H1 (cell line): ENCODE data around the gene CD68. TPM values are rescaled to one million over a fixed set of nuclear protein-coding genes. Genes with fewer than 3 reads are reported as not detected.

ENCODE experiments used
- CTCF ChIA-PET: fragments of 300-600 bp; sonication (Branson Sonifier 250); formaldehyde crosslinking; loops from one replicate; lab custom pipeline; 2021; ENCODE audit not compliant: partially characterized antibody; lab: Charles Lee
- POLR2A ChIA-PET: fragments of 300-600 bp; sonication (Branson Sonifier 250); formaldehyde crosslinking; loops from one replicate; lab custom pipeline; 2021; ENCODE audit warnings: inconsistent platforms; ENCODE audit not compliant: partially characterized antibody; lab: Charles Lee
- DNase-seq, 2 experiments: peaks; one replicate each; pipeline versions ENCODE4 v3.0.0 to v3.0.0-alpha.2; 2010 to 2022; ENCODE audit warnings: low spot score in 2 of 2, low read depth in 1 of 2, mixed read lengths in 1 of 2
- FAIRE-seq: peaks from 2 replicates; lab custom pipeline; 2011; peaks lifted over from hg19 to GRCh38; lab: Jason Lieb, UNC
- H2AFZ ChIP-seq: 2 replicates; pipeline ENCODE4 v1.8.1; 2012; ENCODE audit warnings: low read length, inconsistent platforms
- H2AK5ac ChIP-seq: 2 replicates; pipeline ENCODE4 v1.6.1; 2013; ENCODE audit warnings: low read depth, low read length
- H2BK120ac ChIP-seq: replicated peaks from 2 replicates; pipeline ENCODE3; 2013; ENCODE audit warnings: low read depth, low read length, inconsistent platforms
- H2BK12ac ChIP-seq: 2 replicates; pipeline ENCODE4 v1.6.1; 2013; ENCODE audit warnings: low read depth, low read length
- H2BK15ac ChIP-seq: 2 replicates; pipeline ENCODE4 v1.6.1; 2013; ENCODE audit warnings: low read length
- H2BK20ac ChIP-seq: 2 replicates; pipeline ENCODE4 v1.6.1; 2013; ENCODE audit warnings: low read length
- H2BK5ac ChIP-seq: 2 replicates; pipeline ENCODE4 v1.6.1; 2013; ENCODE audit warnings: low read depth, low read length
- H3K14ac ChIP-seq: 2 replicates; pipeline ENCODE4 v1.6.1; 2013; ENCODE audit warnings: inconsistent platforms; ENCODE audit not compliant: insufficient read length
- H3K18ac ChIP-seq: 2 replicates; pipeline ENCODE4 v1.6.1; 2013; ENCODE audit warnings: low read length; ENCODE audit errors: extremely low read depth
- H3K23ac ChIP-seq: 2 replicates; pipeline ENCODE4 v1.6.1; 2013; ENCODE audit warnings: inconsistent platforms; ENCODE audit not compliant: insufficient read length
- H3K23me2 ChIP-seq: 2 replicates; pipeline ENCODE4 v1.6.1; 2013; ENCODE audit warnings: low read depth, low read length
- H3K27ac ChIP-seq: 2 replicates; pipeline ENCODE4 v1.6.1; 2011; ENCODE audit warnings: low read depth, low read length, inconsistent platforms
- H3K27me3 ChIP-seq, 4 experiments: replicated peaks in 1 of 4; 1 replicate in 1 of 4; 2 replicates in 3 of 4; pipeline versions ENCODE4 v1.6.1 to v1.8.1; 2011 to 2013; ENCODE audit warnings: low read length in 3 of 4, mild to moderate bottlenecking in 3 of 4, inconsistent platforms in 2 of 4, mixed read lengths in 2 of 4, moderate library complexity in 1 of 4; ENCODE audit not compliant: control insufficient read depth in 3 of 4, insufficient read depth in 3 of 4; ENCODE audit errors: extremely low read depth in 1 of 4
- H3K36me3 ChIP-seq, 4 experiments: 2 replicates each; pipeline versions ENCODE4 v1.6.1 to v1.8.1; 2011 to 2013; ENCODE audit warnings: mild to moderate bottlenecking in 4 of 4, low read length in 3 of 4, moderate library complexity in 2 of 4, control low read depth in 1 of 4, inconsistent platforms in 1 of 4; ENCODE audit not compliant: insufficient read depth in 4 of 4, control insufficient read depth in 2 of 4
- H3K4ac ChIP-seq: replicated peaks from 2 replicates; pipeline ENCODE3; 2013; ENCODE audit warnings: low read length, low read depth, mixed read lengths, inconsistent platforms; ENCODE audit not compliant: insufficient read length
- H3K4me1 ChIP-seq, 4 experiments: replicated peaks in 1 of 4; 1 replicate in 1 of 4; 2 replicates in 3 of 4; pipeline versions ENCODE4 v1.6.1 to v1.8.1; 2011 to 2013; ENCODE audit warnings: low read length in 3 of 4, inconsistent platforms in 2 of 4, mixed read lengths in 1 of 4; ENCODE audit not compliant: insufficient read depth in 4 of 4, control insufficient read depth in 3 of 4
- H3K4me2 ChIP-seq, 2 experiments: 2 replicates each; pipeline versions ENCODE4 v1.6.1 to v1.8.1; 2011 to 2013; ENCODE audit warnings: low read depth in 2 of 2, low read length in 2 of 2, control low read depth in 1 of 2, inconsistent platforms in 1 of 2, mild to moderate bottlenecking in 1 of 2; ENCODE audit not compliant: insufficient read depth in 1 of 2
- H3K4me3 ChIP-seq, 4 experiments: fragments of 200-600, 300-600 bp in 1 of 4; sonication (generic), shearing (Covaris generic), sonication (Bioruptor Twin) in 1 of 4; 2 replicates each; pipeline versions ENCODE4 v1.5.1 to v1.8.1; 2011 to 2016; ENCODE audit warnings: low read length in 4 of 4, low read depth in 3 of 4, control low read depth in 2 of 4, inconsistent platforms in 2 of 4, mild to moderate bottlenecking in 2 of 4, mixed read lengths in 1 of 4, moderate library complexity in 1 of 4; ENCODE audit not compliant: insufficient read depth in 2 of 4; ENCODE audit errors: extremely low read depth in 1 of 4
- H3K56ac ChIP-seq: replicated peaks from 2 replicates; pipeline ENCODE3; 2013; ENCODE audit warnings: low read depth, mild to moderate bottlenecking, mixed read lengths, low read length, inconsistent platforms; ENCODE audit not compliant: insufficient read length
- H3K79me1 ChIP-seq: 2 replicates; pipeline ENCODE4 v1.6.1; 2013; ENCODE audit warnings: low read depth, low read length, control low read depth
- H3K79me2 ChIP-seq, 2 experiments: 2 replicates each; pipeline versions ENCODE4 v1.6.1 to v1.8.1; 2012 to 2013; ENCODE audit warnings: low read length in 2 of 2, mild to moderate bottlenecking in 2 of 2, inconsistent platforms in 1 of 2; ENCODE audit not compliant: insufficient read depth in 2 of 2, control insufficient read depth in 1 of 2
- H3K9ac ChIP-seq, 4 experiments: replicated peaks in 1 of 4; 1 replicate in 1 of 4; 2 replicates in 3 of 4; pipeline versions ENCODE4 v1.6.1 to v1.8.1; 2011 to 2013; ENCODE audit warnings: low read depth in 3 of 4, low read length in 3 of 4, control low read depth in 2 of 4, mild to moderate bottlenecking in 2 of 4, moderate library complexity in 2 of 4, inconsistent platforms in 1 of 4; ENCODE audit errors: extremely low read depth in 1 of 4
- H3K9me3 ChIP-seq, 2 experiments: 2 replicates each; pipeline versions ENCODE4 v1.6.1 to v1.8.1; 2012 to 2013; ENCODE audit warnings: mild to moderate bottlenecking in 2 of 2, moderate library complexity in 2 of 2, control low read depth in 1 of 2, inconsistent platforms in 1 of 2, low read depth in 1 of 2, low read length in 1 of 2, mixed read lengths in 1 of 2; ENCODE audit not compliant: insufficient read depth in 2 of 2
- H4K20me1 ChIP-seq, 2 experiments: replicated peaks in 1 of 2; 2 replicates each; pipeline versions ENCODE3 to v1.8.1; 2011 to 2013; ENCODE audit warnings: inconsistent platforms in 2 of 2, low read length in 2 of 2, mild to moderate bottlenecking in 1 of 2; ENCODE audit not compliant: insufficient read depth in 2 of 2, control insufficient read depth in 1 of 2
- H4K5ac ChIP-seq: 2 replicates; pipeline ENCODE4 v1.6.1; 2013; ENCODE audit warnings: low read length, low read depth, mixed read lengths, inconsistent platforms; ENCODE audit not compliant: insufficient read length
- H4K8ac ChIP-seq: 2 replicates; pipeline ENCODE4 v1.8.0; 2013; ENCODE audit warnings: mild to moderate bottlenecking, moderate library complexity, low read length, inconsistent platforms; ENCODE audit not compliant: insufficient read depth; ENCODE audit errors: extremely low read depth
- H4K91ac ChIP-seq: replicated peaks from 2 replicates; pipeline ENCODE3; 2013; ENCODE audit warnings: low read length, mixed read lengths, inconsistent platforms; ENCODE audit not compliant: insufficient read length
- ASH2L ChIP-seq: fragments of 200-600, 300-600 bp; sonication (generic); IDR thresholded peaks from one replicate; pipeline ENCODE4 v1.7.1; 2017; ENCODE audit warnings: low read length
- BACH1 ChIP-seq: IDR thresholded peaks from 2 replicates; pipeline ENCODE4 v1.6.1; 2012; ENCODE audit warnings: low read length, improper control_type of control experiment
- CBX8 ChIP-seq: fragments of 300-800, 300-1000 bp; sonication (generic); IDR thresholded peaks from 2 replicates; pipeline ENCODE4 v1.7.1; 2016; ENCODE audit warnings: low read depth, low read length, borderline replicate concordance
- EP300 ChIP-seq, 2 experiments: IDR thresholded peaks; 1 replicate in 1 of 2; 2 replicates in 1 of 2; pipeline ENCODE4 v1.6.1; 2011 to 2012; ENCODE audit warnings: low read depth in 2 of 2, low read length in 2 of 2, mild to moderate bottlenecking in 2 of 2, borderline replicate concordance in 1 of 2, inconsistent platforms in 1 of 2, moderate library complexity in 1 of 2
- PHF8 ChIP-seq: fragments of 200-600 bp; sonication (generic); conservative IDR thresholded peaks from 2 replicates; pipeline ENCODE4 v1.7.1; 2012; ENCODE audit warnings: low read depth, mild to moderate bottlenecking, inconsistent platforms, low read length, moderate library complexity
- SIN3A ChIP-seq, 2 experiments: IDR thresholded peaks in 1 of 2; conservative IDR thresholded peaks in 1 of 2; 2 replicates each; pipeline ENCODE4 v1.6.1; 2011 to 2012; ENCODE audit warnings: low read length in 2 of 2, improper control_type of control experiment in 1 of 2, low read depth in 1 of 2, mild to moderate bottlenecking in 1 of 2
- ZNF274 ChIP-seq: IDR thresholded peaks from 2 replicates; pipeline ENCODE4 v1.7.0; 2012; ENCODE audit warnings: low read length, borderline replicate concordance; ENCODE audit errors: extremely low read depth
- WGBS, 2 experiments: shearing (Covaris generic) in 1 of 2; methylation state at CpG; one replicate each; pipeline versions ENCODE4 v1.1.6 to v1.1.7; 2013 to 2015; ENCODE audit warnings: low lambda C conversion rate in 2 of 2, mixed read lengths in 2 of 2, inconsistent platforms in 1 of 2, low coverage in 1 of 2, missing lambda C conversion rate in 1 of 2; ENCODE audit not compliant: insufficient replicate concordance in 2 of 2, insufficient coverage in 1 of 2, insufficient read length in 1 of 2; ENCODE audit errors: extremely low coverage in 1 of 2, missing lambda C conversion rate in 1 of 2; 5-methylcytosine and 5-hydroxymethylcytosine counted together
- polyA plus RNA-seq, 7 experiments: library from polyadenylated mRNA; depleted of rRNA in 3 of 7; stranded (reverse) in 5 of 7; unstranded in 2 of 7; fragments of >200 nt in 5 of 7; fragments of 200-250 nt in 2 of 7; gene quantifications; 1 replicate in 5 of 7; 2 replicates in 1 of 7; 4 replicates in 1 of 7; pipeline versions ENCODE4 v1.2.1 to v1.2.3, GENCODE V29; 2011 to 2013; ENCODE audit warnings: missing spikeins in 2 of 7, mixed read lengths in 2 of 7
- total RNA-seq: library from RNA; stranded (reverse); fragmentation: NEBNext Ultra II Directional; extraction: Animal tissue kit (Norgen Biotek cat#: 25700); gene quantifications from 2 replicates; pipeline ENCODE4 v1.2.1, GENCODE V29; 2021
- TF ChIP-seq, protein P1 (sequence below): IDR thresholded peaks from 2 replicates; pipeline ENCODE4 v1.6.1; 2012; ENCODE audit warnings: low read length, inconsistent platforms
- TF ChIP-seq, protein P2 (sequence below): IDR thresholded peaks from 2 replicates; pipeline ENCODE4 v1.6.1; 2012; ENCODE audit warnings: inconsistent platforms

CD68 gene
- total and polyA plus RNA-seq, 2 of the 8 experiments (the other 6 are each of a cell fraction or from before 2014, with no cell fraction given) = 0.18 TPM; not detected in 1

DNA sequence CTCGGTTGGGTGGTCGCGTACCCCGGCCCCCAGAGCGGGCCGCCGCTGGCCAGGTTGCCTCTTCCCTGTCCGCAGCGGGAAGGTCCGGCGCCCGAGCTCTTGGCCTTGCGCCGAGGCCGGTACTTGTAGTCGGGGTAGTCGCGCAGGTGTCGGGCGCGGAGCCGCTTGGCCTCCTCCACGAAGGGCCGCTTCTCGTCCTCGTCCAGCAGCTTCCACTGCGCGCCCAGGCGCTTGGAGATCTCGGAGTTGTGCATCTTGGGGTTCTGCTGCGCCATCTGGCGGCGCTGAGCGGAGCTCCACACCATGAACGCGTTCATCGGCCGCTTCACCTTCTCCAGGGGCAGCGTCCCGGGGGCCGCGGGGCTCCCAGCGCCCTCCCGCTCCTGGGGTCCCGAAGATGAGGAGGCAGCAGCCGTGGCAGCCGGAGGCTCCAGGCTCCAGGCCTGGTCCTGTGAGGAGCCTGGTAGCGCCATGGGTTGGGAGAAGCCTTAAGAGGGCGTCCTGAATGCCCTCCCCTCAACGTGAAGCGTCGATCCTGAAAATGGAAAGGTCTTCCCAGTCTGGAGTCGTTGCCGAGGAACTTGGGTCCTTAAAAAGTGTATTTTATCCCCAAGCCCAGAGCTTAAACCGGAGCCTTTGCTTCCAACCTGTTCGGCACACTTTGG lies 9.9 kb downstream of the CD68 start:
- no peak overlapping the region for H2BK12ac ChIP-seq
- H3K18ac ChIP-seq = peak overlapping the region; percentile 71
- peak overlapping the region; percentile 63 for H2BK5ac ChIP-seq
- no peaks in the 10 kb centered on the region for H3K79me2 ChIP-seq
- no peak for FAIRE-seq
- peak overlapping the region; percentile 3 for H4K91ac ChIP-seq
- no peak overlapping the region for H3K4ac ChIP-seq
- DNase-seq = peak in 1 of 2 experiments; percentile 91
- H3K36me3 ChIP-seq = peaks cover 12 to 39% (median 24%) of the 10 kb centered on the region in 4 experiments; a peak in 7 of 8 replicates
- peak overlapping the region; percentile 45 for H4K5ac ChIP-seq
- H3K79me1 ChIP-seq = no peaks in the 10 kb centered on the region; the same call in none of the 2 replicates
- no peaks in the 10 kb centered on the region for H3K27me3 ChIP-seq
- H2BK15ac ChIP-seq = no peak overlapping the region
- peaks cover 17% of the 10 kb centered on the region; the same call in 1 of the 2 replicates for H3K23me2 ChIP-seq
- no peak overlapping the region for H2BK20ac ChIP-seq
- peak overlapping the region in 3 of 4 experiments; percentile 34 to 63 (median 40); a peak in 6 of 7 replicates for H3K9ac ChIP-seq
- H3K4me3 ChIP-seq = peak overlapping the region; percentile 59 to 73 (median 69)
- 12% methylated on average over 56 of the region's 56 CpGs; no CpG with 5 or more reads in 1 of the 2 experiments for WGBS, 2 experiments
- no peak overlapping the region for H2BK120ac ChIP-seq
- H3K4me1 ChIP-seq = peaks cover 6 to 23% (median 18%) of the 10 kb centered on the region in 4 experiments
- POLR2A ChIA-PET = interaction anchor here (0.5 to 28.5 kb wide), 38 partner anchors 9 to 353 kb away, joined by 3 to 1144 read pairs (median 4); partner anchors contain the start of genes ATP1B2, CD68, DNAH2 and EFNB3
- no peak overlapping the region for H3K23ac ChIP-seq
- CTCF ChIA-PET = interaction anchor here (0.6 to 2.8 kb wide), 40 partner anchors 9 to 416 kb away, joined by 3 to 24 read pairs (median 4); partner anchors contain the start of genes ACAP1, CD68, FXR2 and PLSCR3
- H2AFZ ChIP-seq = no peak overlapping the region
- H3K14ac ChIP-seq = no peak overlapping the region
- H3K56ac ChIP-seq = no peak overlapping the region
- H3K4me2 ChIP-seq = peak overlapping the region; percentile 71 to 85
- H4K20me1 ChIP-seq = peaks cover 0 to 2% of the 10 kb centered on the region in 2 experiments
- peak overlapping the region; percentile 41 for H4K8ac ChIP-seq
- H3K27ac ChIP-seq = no peak overlapping the region
- no peak overlapping the region for H2AK5ac ChIP-seq
- H3K9me3 ChIP-seq = no peaks in the 10 kb centered on the region
- TF ChIP-seq SIN3A (conservative IDR thresholded peaks at IDR 0.05 in 1 of 2, IDR thresholded peaks at IDR 0.05 in 1 of 2; ENCODE audit: low read depth in 1 of 2, low read length in 2 of 2) = peak in 1 of 2 experiments; percentile 64; a peak in 2 of 4 replicates
- TF ChIP-seq EP300 (IDR thresholded peaks at IDR 0.05; ENCODE audit: borderline replicate concordance in 1 of 2, low read depth in 2 of 2, low read length in 2 of 2) = no peak
- TF ChIP-seq BACH1 = peak; percentile 32; the same call in 1 of the 2 replicates
- TF ChIP-seq, protein P1, sequence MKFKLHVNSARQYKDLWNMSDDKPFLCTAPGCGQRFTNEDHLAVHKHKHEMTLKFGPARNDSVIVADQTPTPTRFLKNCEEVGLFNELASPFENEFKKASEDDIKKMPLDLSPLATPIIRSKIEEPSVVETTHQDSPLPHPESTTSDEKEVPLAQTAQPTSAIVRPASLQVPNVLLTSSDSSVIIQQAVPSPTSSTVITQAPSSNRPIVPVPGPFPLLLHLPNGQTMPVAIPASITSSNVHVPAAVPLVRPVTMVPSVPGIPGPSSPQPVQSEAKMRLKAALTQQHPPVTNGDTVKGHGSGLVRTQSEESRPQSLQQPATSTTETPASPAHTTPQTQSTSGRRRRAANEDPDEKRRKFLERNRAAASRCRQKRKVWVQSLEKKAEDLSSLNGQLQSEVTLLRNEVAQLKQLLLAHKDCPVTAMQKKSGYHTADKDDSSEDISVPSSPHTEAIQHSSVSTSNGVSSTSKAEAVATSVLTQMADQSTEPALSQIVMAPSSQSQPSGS = no peak
- TF ChIP-seq ZNF274 = no peak
- no peak for TF ChIP-seq CBX8
- TF ChIP-seq PHF8 = no peak
- TF ChIP-seq, protein P2, sequence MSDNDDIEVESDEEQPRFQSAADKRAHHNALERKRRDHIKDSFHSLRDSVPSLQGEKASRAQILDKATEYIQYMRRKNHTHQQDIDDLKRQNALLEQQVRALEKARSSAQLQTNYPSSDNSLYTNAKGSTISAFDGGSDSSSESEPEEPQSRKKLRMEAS = peak; percentile 56; the same call in 1 of the 2 replicates
- no peak for TF ChIP-seq ASH2L
